K562 (cell line): ENCODE measurements around the gene CTDSP2. TPM values are rescaled to one million over a fixed set of nuclear protein-coding genes. Genes with fewer than 3 reads are reported as not detected.

Source experiments
- SREBF1 ChIP-seq: fragments of 150-350 bp; IDR thresholded peaks from 2 replicates; pipeline ENCODE4 v1.6.1; 2014; ENCODE audit warnings: antibody characterized with exemption, low read depth, low read length, borderline replicate concordance
- polyA plus RNA-seq, 8 experiments: library from polyadenylated mRNA; depleted of rRNA in 4 of 8; stranded (reverse) in 5 of 8; unstranded in 3 of 8; fragments of >200 nt; fragmentation: Nextera tagmentation in 2 of 8; fragmentation: Illumina TruSeq in 1 of 8; extraction: Ambion mirVana in 2 of 8; extraction: Trizol in 1 of 8; gene quantifications; 2 replicates each; pipeline versions ENCODE4 v1.2.1 to v1.2.3, GENCODE V29; 2011 to 2014; ENCODE audit warnings: inconsistent platforms in 1 of 8, missing spikeins in 1 of 8
- total RNA-seq, 7 experiments: library from RNA; depleted of rRNA in 6 of 7; stranded (reverse); fragments of >200 nt in 6 of 7; fragmentation: Illumina TruSeq in 2 of 7; extraction: Trizol in 2 of 7; gene quantifications; 2 replicates each; pipeline versions ENCODE4 v1.2.1 to v1.2.3, GENCODE V29; 2011 to 2021; ENCODE audit warnings: low replicate concordance in 1 of 7
- TF ChIP-seq, protein P1 (sequence below): IDR thresholded peaks from 2 replicates; pipeline ENCODE4 v1.6.1; 2011; ENCODE audit warnings: borderline replicate concordance, low read depth, mild to moderate bottlenecking, moderate library complexity, low read length; ENCODE audit not compliant: insufficient read depth, poor library complexity, severe bottlenecking
- TF ChIP-seq, protein P2 (sequence below): fragments of 450-650 bp; IDR thresholded peaks from 2 replicates; pipeline ENCODE4 v1.6.1; 2016; ENCODE audit warnings: mild to moderate bottlenecking, moderate library complexity
- TF ChIP-seq, protein P3 (sequence below): fragments of 250-450 bp; sonication (Bioruptor Pico); IDR thresholded peaks from 2 replicates; pipeline ENCODE4 v1.5.0; 2020; ENCODE audit warnings: mild to moderate bottlenecking, borderline replicate concordance

CTDSP2 gene
- total and polyA plus RNA-seq, 9 of the 15 experiments (the other 6 are each of a cell fraction or from before 2014, with no cell fraction given) = 20.4 to 108 (median 47.7) TPM

DNA sequence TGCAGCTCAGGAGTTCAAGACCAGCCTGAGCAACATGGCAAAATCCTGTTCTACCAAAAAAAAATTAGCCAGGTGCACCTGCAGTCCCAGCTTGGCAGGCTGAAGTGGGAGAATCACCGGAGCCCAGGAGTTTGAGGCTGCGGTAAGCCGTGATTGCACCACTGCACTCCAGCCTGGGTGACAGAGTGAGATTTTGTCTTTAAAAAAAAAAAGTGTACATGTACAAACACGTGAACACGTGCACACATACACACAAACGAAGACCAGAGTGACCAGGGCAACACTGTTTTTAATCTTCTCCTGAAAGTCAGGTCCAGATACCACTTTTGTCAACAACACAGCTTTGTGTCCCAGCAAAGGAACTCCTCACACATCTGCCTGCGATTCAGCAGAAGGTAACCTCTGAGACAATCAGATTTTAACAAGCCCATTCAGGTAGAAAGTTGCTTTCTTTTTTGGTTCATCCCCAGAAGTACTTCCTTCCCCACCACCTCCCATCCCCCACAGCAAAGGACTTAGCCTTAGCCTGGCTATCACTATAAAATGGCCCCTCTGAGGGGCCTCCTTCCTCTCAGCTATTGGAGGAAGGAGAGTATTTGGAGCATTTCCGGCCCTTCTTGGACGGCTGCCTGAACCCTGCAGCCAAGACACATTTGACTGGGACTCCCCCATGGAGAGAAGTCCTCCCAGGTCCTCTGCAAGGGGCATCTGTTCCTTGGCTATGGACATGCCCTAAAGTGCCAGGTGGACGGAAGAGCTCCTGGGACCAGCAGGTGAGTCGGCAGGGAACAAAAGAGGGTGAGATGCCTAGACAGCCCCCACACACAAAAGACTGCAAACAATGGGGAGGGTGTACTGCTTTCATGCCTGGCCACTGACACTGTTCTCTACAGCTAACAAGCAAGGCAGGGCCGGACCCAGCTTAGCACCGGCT is 9.8 kb downstream of the CTDSP2 start (continued):
- TF ChIP-seq, protein P1, sequence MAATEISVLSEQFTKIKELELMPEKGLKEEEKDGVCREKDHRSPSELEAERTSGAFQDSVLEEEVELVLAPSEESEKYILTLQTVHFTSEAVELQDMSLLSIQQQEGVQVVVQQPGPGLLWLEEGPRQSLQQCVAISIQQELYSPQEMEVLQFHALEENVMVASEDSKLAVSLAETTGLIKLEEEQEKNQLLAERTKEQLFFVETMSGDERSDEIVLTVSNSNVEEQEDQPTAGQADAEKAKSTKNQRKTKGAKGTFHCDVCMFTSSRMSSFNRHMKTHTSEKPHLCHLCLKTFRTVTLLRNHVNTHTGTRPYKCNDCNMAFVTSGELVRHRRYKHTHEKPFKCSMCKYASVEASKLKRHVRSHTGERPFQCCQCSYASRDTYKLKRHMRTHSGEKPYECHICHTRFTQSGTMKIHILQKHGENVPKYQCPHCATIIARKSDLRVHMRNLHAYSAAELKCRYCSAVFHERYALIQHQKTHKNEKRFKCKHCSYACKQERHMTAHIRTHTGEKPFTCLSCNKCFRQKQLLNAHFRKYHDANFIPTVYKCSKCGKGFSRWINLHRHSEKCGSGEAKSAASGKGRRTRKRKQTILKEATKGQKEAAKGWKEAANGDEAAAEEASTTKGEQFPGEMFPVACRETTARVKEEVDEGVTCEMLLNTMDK = no peak
- TF ChIP-seq, protein P2, sequence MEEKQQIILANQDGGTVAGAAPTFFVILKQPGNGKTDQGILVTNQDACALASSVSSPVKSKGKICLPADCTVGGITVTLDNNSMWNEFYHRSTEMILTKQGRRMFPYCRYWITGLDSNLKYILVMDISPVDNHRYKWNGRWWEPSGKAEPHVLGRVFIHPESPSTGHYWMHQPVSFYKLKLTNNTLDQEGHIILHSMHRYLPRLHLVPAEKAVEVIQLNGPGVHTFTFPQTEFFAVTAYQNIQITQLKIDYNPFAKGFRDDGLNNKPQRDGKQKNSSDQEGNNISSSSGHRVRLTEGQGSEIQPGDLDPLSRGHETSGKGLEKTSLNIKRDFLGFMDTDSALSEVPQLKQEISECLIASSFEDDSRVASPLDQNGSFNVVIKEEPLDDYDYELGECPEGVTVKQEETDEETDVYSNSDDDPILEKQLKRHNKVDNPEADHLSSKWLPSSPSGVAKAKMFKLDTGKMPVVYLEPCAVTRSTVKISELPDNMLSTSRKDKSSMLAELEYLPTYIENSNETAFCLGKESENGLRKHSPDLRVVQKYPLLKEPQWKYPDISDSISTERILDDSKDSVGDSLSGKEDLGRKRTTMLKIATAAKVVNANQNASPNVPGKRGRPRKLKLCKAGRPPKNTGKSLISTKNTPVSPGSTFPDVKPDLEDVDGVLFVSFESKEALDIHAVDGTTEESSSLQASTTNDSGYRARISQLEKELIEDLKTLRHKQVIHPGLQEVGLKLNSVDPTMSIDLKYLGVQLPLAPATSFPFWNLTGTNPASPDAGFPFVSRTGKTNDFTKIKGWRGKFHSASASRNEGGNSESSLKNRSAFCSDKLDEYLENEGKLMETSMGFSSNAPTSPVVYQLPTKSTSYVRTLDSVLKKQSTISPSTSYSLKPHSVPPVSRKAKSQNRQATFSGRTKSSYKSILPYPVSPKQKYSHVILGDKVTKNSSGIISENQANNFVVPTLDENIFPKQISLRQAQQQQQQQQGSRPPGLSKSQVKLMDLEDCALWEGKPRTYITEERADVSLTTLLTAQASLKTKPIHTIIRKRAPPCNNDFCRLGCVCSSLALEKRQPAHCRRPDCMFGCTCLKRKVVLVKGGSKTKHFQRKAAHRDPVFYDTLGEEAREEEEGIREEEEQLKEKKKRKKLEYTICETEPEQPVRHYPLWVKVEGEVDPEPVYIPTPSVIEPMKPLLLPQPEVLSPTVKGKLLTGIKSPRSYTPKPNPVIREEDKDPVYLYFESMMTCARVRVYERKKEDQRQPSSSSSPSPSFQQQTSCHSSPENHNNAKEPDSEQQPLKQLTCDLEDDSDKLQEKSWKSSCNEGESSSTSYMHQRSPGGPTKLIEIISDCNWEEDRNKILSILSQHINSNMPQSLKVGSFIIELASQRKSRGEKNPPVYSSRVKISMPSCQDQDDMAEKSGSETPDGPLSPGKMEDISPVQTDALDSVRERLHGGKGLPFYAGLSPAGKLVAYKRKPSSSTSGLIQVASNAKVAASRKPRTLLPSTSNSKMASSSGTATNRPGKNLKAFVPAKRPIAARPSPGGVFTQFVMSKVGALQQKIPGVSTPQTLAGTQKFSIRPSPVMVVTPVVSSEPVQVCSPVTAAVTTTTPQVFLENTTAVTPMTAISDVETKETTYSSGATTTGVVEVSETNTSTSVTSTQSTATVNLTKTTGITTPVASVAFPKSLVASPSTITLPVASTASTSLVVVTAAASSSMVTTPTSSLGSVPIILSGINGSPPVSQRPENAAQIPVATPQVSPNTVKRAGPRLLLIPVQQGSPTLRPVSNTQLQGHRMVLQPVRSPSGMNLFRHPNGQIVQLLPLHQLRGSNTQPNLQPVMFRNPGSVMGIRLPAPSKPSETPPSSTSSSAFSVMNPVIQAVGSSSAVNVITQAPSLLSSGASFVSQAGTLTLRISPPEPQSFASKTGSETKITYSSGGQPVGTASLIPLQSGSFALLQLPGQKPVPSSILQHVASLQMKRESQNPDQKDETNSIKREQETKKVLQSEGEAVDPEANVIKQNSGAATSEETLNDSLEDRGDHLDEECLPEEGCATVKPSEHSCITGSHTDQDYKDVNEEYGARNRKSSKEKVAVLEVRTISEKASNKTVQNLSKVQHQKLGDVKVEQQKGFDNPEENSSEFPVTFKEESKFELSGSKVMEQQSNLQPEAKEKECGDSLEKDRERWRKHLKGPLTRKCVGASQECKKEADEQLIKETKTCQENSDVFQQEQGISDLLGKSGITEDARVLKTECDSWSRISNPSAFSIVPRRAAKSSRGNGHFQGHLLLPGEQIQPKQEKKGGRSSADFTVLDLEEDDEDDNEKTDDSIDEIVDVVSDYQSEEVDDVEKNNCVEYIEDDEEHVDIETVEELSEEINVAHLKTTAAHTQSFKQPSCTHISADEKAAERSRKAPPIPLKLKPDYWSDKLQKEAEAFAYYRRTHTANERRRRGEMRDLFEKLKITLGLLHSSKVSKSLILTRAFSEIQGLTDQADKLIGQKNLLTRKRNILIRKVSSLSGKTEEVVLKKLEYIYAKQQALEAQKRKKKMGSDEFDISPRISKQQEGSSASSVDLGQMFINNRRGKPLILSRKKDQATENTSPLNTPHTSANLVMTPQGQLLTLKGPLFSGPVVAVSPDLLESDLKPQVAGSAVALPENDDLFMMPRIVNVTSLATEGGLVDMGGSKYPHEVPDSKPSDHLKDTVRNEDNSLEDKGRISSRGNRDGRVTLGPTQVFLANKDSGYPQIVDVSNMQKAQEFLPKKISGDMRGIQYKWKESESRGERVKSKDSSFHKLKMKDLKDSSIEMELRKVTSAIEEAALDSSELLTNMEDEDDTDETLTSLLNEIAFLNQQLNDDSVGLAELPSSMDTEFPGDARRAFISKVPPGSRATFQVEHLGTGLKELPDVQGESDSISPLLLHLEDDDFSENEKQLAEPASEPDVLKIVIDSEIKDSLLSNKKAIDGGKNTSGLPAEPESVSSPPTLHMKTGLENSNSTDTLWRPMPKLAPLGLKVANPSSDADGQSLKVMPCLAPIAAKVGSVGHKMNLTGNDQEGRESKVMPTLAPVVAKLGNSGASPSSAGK = peak; percentile 21; the same call in 1 of the 2 replicates
- no peak for TF ChIP-seq SREBF1
- TF ChIP-seq, protein P3, sequence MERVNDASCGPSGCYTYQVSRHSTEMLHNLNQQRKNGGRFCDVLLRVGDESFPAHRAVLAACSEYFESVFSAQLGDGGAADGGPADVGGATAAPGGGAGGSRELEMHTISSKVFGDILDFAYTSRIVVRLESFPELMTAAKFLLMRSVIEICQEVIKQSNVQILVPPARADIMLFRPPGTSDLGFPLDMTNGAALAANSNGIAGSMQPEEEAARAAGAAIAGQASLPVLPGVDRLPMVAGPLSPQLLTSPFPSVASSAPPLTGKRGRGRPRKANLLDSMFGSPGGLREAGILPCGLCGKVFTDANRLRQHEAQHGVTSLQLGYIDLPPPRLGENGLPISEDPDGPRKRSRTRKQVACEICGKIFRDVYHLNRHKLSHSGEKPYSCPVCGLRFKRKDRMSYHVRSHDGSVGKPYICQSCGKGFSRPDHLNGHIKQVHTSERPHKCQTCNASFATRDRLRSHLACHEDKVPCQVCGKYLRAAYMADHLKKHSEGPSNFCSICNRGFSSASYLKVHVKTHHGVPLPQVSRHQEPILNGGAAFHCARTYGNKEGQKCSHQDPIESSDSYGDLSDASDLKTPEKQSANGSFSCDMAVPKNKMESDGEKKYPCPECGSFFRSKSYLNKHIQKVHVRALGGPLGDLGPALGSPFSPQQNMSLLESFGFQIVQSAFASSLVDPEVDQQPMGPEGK (CRISPR knock-in tag) = no peak
